Uterus (tissue), 2 donors: ENCODE results near the gene POLD3.

Experiments
- CTCF ChIP-seq, 4 experiments: fragments of 200-600 bp in 2 of 4; fragments of 450-650 bp in 2 of 4; sonication (generic) in 2 of 4; IDR thresholded peaks; one replicate each; pipeline ENCODE4 v1.5.1; 2016 to 2019; ENCODE audit warnings: antibody characterized with exemption in 4 of 4, mild to moderate bottlenecking in 2 of 4, moderate library complexity in 1 of 4
- POLR2A ChIP-seq, 2 donors: fragments of 450-650 bp; IDR thresholded peaks; one replicate each; pipeline ENCODE4 v1.6.1; 2016; ENCODE audit warnings: antibody characterized with exemption in 2 of 2, mild to moderate bottlenecking in 1 of 2, moderate library complexity in 1 of 2

- TF ChIP-seq POLR2A (IDR thresholded peaks at IDR 0.05) (no peak), CTCF (IDR thresholded peaks at IDR 0.05) (no peak)
Observed at GRCh38 chr11:74557526-74557925, 34.9 kb upstream of the POLD3 start.
